ENCODE results near the gene CHCHD10.

DNA sequence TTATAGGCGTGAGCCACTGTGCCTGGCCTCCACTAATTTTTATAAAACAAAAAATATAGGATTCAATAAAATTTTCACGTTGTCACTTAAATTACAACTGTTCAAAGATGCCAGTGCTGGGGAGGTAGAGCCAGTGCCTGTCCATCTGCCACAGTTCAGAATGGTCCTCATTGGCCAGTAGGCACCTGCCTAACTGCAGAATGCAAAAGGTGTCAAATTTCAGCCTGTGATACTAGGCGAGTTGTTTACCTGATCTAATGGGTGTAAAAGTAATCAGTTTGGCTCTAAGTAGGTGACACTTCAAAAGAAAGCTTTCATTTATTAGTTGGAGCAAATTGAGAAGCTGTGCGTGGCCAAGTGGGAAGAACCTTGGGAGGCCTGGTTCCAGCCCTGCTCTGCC lies 21.3 kb upstream of the CHCHD10 start:
- TF ChIP-seq, protein P1, sequence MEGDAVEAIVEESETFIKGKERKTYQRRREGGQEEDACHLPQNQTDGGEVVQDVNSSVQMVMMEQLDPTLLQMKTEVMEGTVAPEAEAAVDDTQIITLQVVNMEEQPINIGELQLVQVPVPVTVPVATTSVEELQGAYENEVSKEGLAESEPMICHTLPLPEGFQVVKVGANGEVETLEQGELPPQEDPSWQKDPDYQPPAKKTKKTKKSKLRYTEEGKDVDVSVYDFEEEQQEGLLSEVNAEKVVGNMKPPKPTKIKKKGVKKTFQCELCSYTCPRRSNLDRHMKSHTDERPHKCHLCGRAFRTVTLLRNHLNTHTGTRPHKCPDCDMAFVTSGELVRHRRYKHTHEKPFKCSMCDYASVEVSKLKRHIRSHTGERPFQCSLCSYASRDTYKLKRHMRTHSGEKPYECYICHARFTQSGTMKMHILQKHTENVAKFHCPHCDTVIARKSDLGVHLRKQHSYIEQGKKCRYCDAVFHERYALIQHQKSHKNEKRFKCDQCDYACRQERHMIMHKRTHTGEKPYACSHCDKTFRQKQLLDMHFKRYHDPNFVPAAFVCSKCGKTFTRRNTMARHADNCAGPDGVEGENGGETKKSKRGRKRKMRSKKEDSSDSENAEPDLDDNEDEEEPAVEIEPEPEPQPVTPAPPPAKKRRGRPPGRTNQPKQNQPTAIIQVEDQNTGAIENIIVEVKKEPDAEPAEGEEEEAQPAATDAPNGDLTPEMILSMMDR (IDR thresholded peaks at IDR 0.05), result no peak
- no peak for TF ChIP-seq ZFX (IDR thresholded peaks at IDR 0.05; ENCODE audit: borderline replicate concordance)

Data from 22Rv1 (cell line).